Stimulated activated CD8-positive, alpha-beta memory T cell treated with anti-CD3 and anti-CD28 coated beads, Interleukin-4, amount 100 ng/mL, for 24 hours (primary cell): ENCODE measurements around the gene AGAP2.

Experiments
- DNase-seq: peaks from one replicate; pipeline ENCODE4 v3.0.0-alpha.2; 2020; ENCODE audit warnings: low read depth

AGAP2 gene

DNA sequence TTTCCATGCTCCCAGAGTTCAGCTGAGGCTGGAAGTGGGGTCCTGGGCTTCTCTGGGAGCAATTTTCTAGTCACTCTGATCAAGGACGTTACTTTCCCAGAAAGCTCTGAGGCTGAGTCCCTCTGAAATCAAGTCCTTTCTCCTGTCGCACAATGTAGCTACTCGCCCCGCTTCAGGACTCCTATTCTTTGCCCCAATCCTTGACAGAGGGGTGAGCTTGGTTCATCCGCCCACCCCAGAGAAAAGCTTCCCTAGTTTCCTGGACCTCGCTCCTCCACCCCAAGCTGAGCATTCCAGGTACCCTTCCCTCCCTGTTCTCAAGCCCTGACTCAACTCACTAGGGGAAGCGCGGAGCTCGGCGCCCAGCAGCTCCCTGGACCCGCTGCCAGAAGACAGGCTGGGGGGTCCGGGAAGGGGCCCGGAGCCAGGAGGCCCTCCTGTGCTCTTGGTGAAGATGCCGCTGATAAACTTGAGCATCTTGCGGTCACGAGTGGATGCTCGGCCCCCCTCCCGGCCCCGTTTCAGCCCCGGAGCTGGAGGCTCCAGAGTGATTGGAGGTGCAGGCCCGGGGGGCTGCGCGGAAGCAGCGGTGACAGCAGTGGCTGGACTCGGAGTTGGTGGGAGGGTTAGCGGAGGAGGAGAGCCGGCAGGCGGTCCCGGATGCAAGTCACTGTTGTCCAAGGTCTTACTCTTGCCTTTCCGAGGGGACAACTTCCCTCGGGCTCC, 1.6 kb downstream of the AGAP2 start:
- no peak for DNase-seq

DNA sequence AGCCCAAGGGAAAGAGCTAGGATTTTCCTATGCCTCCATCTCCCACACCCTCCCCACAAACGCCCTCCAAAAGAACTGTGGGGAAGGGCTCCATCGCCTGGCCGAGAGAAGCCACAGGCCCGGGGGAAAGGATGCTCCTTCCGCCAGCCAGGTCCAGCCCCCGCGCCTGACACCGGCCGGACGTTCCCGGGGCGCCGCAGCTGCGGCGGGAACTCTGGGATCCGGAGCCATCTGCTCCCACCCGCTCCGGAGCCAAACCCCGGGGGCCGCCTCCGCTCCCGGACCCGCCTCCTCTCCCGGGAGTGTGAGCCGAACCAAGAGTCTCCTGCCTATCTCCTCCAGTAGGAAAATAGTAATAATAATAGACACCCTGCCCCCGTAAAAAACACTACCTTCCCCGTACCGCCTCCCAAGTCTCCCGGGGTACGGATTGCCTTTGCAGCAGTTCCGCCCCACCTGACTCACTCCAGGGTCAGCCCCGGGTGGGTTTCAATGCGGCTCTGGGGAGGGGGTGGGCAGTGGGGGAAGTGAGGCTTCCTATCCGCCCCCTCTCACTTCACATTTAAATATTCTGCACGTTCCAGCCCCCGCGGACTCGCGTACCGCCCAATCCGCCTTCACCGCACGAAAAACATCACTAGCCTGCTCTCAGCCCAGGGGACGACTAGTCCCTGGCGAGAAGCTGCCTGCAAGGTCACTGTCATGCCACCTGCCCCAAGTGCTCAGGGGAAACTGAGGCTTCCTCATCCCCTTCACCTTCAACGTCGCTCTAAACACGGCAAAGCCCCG, 2.4 kb downstream of the AGAP2 start:
- no peak for DNase-seq

DNA sequence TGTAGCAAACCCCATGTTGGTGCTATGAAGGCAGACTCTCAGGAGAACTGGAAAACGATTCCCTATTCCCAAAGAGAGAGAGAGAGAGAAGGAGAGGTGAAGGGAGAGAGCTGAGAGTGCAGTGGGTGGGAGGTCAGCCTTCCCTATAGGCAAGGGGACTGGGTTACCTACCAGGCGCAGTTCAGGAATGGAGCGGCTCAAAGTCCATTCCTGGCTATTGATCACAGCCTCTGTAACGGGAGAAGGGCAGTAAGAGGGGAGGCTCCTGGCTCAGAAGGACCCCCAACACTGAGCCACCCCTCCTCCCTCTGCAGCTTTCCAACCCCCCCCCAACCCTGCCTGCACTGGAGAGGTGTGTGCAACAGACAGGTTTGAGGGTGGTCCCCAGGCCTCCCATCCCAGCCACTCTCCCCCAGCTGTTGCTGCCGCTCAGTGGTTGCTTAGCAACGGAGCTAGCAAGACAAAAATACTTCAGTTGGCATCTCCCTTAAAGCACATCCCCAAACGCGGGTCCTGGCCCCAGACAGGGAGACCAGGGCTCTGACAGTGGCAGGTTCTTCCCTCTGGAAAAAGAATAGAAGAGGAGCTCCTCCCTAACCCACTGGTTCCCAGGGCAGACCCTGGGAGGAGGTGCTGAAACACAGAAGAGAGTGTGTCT, 3.2 kb downstream of the AGAP2 start:
- DNase-seq, result no peak

DNA sequence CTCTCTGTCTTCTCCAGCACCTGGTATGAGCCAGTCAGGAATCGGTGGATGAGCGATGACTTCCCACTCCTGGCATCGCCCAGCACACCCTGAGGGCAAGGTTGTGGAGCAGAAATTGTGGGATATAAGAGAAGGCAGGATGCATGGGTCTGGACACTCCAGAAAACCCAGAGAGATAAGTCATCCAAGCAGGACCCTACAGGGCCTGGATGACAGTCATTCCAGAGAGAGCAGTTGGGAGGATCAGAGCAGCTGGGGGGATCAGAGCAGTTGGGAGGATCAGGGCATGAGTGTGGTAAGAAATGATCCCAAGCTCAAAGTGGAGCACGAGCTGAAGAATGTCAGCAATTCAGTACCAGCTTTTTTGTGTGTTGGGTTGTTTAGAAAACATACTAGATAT, 4.0 kb downstream of the AGAP2 start:
- DNase-seq, result no peak

DNA sequence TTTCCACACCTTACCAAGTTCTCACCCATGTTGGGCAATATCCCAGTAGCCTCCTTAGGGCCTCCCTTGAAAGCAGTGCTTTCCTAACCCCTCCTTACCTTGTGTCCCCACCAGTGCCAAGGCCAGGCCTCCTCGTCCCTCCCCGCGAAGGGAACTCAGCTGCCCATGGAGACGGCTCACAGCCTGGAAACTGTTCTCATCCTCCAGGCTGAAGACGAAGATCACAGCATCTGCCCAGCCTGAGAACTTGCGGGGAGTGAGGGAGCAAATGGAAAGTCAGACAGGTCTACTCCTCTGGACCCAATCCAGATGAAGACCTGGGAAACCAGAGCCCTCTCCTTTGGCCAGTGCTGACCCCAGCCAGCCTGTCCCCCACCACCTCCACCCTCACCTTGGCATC, 4.6 kb downstream of the AGAP2 start:
- no peak for DNase-seq

DNA sequence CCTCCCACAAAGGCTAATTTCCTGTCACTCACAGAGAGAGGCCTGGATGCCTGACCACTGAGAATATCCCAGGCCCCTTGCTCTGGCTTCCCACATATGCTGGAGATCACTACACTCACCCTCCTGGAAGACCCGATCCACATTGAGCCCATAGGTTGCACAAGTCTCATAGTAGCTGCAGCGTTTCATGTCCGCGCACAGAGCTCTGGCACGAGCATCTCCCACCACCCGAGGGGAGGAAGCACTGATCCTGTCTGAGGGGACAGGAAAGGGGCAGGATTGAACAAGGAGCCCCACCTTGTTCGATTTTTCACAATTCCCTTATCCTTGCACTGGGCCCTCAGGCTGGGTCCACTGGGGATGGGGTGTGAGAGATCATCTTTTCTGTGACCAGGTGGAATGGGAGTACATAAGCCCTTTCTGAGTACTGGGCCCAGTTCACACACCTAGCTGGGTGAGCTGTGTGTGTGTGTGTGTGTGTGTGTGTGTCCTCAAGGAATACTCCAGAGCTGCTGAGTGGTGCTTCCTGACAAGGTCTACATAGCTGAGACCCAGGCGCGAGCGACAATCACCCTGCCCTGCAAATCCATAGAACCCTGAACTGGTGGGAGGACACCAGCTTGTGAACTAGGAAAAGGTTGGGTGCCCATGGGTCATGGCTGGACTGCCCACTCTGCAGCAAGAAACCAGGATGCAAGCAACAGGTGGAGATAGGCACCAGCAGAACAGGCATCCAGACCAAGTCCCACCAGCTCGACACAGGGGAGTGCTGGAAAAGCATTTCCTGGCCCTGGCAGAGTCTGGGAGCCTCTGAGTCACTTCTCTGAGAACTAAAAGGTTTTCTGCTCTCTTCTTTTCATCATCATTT, 5.6 kb downstream of the AGAP2 start:
- no peak for DNase-seq

DNA sequence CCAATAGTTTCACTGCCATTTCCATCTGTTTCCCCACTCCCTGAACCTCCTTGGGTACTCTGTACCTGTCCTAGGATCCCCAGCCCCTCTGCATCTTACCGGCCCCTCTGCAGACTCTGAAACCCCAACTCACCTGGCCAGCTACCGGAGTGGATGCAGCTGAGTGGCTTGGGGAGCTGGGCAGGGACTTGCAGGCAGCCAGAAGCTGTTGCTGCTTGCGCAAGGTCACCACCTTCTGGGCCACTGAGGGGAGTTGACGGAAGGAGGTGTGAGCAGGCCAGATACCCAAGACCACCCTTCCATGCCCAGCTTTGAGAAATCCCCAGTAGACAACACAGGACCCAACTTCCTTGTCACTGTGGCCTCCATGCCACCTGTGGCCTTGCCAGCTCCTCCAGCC, 6.3 kb downstream of the AGAP2 start:
- DNase-seq, result no peak

DNA sequence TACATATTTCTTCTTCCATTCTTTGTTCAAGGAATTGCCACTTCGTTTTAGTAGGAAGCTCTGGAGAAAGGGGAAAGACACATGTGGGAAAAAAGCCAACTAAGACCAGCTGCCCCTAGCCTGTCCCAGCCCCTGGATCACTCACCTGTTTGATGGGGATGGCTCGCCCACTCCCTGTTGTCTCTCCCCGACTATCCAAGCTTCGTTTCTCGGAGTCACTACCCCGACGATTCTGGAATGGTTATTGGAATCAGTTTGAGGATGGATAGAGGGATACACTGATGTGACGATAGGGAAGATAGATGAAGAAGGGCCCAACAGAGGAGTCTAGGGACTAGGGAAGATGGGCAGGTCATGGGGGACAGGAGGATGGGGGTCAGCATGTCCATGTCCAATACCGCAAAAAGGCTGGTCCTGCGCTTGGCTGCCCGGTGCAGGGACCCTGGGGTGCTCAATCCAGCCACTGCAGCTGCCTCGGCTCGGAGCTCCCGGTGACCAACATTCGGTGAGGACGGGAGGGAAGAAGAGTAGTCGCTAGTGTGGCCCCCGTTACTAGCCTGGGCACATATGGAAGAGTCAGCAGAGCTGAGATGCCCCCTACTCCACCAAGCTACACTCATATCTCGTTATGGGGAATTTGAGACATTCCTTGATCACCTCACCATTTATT, 7.0 kb downstream of the AGAP2 start:
- no peak for DNase-seq

DNA sequence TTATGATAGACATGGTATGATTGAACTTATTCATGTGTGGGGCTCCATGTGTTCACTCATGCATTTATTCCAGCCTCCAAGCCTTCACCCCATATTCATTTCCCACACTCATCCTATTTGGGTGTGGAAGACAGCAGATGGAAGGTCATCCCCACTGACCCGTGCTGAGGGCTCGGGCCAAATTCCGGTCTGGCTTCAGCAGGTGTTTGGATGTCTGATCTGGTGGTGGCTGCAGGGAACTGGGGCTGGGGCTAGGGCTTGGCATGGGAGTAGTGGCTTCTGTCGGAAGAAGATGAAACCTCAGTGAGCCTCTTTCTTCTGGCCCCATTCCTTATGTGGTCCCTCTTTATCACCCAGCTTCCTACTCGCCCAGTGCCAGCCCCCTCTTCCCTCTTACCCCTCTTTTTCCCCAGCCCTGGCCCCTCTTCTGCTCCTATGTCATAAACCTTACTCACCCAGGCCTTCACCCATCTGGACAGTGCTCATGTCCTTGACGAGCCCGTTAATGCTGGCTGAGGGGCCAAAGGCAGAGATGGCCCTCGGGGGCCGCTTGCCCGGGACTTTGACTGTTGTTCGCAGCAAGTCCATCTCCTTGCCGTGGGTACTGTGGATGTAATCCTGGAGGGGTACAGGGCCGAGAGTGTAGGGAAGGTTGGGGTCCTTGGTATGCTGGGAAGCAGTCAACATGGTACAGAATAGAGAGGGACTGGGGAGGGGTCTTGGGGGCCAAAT, 8.0 kb downstream of the AGAP2 start:
- DNase-seq, result no peak

DNA sequence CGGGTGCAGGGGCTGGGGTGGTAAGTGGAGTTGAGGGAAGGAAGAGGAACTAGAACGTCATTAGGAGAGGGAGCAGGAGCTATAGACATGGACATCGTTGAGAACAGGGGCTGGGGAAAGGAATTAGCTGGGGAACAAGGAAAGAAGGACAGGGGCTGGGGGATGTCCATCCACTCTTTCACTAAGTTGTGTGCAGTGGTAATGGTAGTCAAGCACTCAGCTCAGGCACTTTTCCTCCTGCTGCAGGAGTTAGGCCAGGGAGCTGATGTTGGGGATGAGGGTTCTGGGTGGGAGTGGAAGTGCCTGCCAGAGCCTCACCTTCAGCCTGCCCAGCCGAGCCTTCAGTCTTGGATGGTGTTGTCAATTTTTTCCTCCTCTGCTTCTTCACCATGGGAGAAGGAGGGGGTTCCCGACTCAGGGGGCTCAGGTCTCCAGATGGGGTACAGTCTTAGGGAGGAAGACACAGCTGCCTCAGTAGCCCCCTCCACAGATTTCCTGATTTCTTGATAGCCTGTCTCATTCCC, 9.2 kb downstream of the AGAP2 start:
- no peak for DNase-seq

DNA sequence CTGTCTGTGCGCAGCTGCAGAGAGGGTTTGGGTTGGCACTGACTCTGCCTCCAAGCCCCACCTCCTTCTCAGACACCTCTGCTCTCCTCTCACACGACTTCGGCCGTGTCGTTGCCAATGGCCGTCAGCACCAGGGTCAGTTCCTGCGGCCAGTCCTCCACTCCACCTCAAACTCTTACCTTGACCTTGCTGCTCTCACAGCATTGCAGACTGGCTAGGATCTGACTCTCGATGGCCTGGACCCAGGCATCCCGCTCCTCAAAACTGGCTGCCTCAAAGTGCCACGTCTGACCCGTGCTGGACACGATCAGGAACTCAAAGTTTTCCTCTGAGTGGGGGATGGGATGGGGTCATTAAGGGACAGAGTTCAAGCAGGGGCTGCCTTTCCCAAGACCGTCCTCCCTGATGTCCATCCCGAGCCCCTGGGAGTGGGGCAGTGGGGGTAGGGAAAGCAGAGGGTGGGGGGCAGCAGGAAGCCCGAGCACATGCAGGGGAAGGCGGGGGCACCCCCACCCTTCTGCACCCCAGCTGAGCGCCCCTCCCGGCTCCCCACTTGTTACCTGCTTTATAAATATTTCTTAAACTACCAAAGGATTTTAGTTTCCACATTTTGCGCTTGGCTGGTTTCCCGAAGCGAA, 10.7 kb downstream of the AGAP2 start:
- no peak for DNase-seq

DNA sequence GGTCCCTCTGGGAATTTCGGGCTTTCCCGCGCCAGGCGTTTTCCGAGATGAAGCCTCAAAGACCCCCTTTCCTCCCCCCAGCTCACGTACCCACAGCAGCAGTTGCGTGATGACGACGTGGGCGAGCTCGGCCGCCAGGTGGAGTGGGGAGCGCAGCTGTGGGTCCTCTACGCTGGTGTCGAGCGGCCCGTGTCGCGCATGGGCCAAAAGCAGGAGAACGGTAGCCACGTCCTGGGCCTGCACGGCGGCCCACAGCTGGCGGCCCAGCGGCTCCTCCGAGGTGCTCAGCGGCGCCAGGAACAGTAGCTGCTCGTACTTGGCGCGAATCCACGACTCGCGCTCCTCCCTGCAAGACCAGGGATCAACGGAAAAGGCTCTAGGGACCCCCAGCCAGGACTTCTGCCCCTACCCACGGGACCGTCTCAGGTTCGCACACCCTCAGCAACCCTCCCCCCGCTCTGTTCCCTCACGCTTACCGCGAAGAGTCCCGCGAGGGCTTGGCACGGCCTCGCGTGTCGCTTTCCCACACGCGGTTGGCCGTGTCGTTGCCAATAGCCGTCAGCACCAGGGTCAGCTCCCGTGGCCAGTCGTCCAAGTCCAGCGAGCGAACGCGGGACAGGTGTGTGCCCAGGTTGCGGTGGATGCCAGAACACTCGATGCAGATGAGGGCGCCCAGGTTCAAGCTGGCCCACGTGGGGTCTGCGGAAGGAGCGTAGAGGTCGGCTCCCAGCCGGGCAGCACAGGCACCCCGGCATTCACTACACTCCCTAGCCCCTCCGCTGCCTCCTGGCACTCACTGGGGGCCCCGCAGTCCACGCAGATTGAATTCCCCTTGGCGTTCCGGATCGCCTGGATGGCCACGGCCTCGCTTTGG, 11.4 kb downstream of the AGAP2 start:
- DNase-seq, result no peak

DNA sequence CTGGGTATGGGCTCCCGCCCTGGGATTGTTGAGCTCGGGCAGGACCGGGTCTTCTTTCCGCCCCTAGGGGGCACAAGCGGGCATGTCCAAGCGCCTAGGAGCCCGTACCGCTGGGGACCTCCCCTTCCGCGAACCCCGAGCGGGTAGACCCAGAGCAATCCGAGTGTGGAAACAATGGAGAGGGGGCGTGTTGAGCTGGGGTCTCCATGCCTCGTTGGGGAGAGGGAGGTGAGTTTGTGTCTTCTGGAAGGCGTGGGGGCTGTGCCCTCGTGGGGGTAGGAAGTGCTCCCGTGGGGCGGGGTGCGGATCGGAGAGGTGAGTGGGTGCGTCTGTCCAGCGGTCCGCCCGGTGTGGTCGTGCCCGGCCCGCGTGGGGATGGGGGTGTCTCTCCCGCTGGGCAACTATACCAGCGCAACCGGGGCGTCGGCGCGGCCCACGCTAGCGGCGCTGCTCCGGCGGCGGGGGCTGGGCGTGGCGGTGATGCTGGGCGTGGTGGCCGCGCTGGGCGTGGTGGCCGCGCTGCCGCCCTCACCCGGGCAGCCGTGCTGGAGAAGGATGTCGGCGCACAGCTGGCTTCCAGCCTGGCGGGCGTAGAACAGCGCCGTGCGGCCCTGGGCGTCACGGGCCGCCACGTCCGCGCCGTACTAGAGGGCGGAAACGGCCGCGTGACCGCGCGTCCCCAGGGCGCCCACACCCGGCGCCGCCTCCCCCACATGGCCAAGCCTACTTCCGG, 12.2 kb downstream of the AGAP2 start:
- DNase-seq, result no peak

DNA sequence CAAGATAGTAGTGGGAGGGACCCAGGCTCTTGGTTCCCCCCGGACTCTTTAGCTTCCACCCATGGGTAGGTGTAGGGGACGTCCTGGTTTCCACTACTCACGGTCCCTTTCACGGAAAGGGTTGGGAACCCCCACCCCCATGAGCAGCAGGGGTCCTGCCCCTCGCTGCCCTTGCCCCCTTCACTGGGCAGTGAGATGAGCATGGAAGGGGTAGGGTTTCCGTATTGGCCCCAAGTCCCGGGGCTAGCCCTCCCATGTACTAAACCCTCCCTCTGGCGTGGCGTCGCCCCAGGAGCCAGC, 12.7 kb downstream of the AGAP2 start:
- no peak for DNase-seq

DNA sequence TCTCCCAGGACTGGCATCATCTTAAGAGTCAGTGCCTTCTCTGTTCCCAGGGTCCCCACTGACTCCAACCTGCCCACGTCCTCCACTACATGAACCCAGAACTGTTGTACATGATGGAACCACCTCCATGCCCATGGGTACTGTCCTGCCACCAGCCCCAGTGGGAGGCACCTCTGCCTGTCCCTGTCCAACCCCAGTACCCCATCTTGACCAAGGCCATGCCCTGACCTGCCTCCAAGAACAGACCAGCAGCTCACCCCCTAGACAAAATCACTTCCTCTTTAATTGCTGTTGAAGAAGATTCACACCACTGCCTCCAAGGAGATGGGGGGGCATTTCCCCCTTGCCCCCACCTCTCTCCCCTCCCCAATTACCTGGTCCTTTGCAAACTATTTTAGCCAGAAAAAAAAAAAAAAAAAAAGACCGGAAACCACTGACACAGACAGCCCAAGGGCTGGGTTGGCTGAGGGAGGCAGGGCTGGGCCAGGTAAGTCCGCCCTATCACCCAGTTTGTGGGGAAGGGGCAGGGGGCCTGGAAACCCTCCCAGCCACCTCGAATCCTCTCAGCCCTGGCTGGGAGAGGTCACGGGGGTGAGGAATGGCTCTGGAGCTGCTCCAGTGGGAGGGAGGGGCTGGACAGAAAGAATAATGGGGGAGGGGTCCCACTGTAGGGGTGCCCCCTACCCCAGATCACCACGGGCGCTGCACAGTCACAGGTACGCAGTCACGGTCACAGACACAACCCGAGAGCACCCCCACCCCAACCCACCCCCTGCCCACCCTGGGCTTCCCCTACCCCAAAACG, 13.4 kb downstream of the AGAP2 start:
- no peak for DNase-seq

DNA sequence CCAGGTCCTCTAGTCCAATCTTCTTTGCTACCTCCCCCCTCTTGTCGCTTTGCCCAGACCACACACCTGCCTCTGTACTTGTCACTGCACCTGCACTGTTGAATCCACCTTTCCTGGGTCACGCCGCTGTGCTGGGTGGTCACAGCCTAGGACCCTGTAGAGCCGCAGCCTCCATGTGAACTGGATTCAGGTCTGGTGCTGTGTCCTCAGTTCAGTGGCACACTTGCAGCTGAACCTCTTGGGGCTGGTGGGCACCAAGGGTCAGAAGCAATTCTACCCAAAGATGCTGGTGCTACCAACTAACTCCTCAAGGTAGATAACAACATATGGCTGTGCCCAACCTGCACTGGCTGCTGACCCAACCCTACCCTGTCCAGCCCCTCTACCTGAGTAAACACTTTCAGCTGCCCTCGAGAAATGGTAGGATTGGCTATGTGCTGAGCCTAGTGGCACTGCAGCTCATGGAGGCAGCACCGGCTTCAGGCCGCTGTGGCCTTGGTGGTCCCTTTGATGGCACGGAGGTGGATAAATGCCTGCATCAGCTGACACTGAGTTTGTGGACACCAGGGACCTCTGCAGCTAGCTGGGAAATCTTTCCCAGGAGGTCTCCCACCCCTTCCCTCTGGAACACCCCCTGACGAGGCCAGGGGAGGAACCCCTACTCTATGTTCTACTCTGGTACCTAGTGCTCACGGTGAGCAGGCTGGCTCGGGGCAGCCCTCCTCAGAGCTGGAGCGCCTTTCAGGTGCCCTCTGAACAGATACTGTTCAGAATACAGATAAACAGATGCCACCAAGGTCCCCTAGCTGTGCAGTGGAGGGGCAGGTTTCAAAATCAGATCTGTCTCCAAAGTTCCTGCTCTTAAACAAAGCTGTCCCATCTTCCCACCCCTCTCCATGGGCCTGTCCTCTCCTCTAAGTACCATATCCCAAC, 14.3 kb downstream of the AGAP2 start:
- no peak for DNase-seq

DNA sequence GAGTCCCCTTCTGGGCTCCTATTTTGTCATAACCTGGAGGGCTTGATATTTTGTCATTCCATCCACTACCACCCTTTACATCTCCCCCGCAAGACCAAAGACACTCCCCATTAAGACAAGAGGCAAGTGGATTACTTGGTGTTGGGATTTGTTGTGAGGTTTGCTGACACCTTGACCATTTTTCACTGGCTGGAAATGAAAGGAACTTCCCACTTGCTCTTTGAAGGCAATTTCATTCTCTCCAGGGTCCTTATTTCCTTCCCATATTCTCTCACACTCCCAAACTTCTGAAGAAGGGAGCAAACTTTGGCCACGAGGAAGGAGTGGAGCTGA, 14.9 kb downstream of the AGAP2 start:
- DNase-seq, result no peak
